Gastroesophageal sphincter (tissue), 4 donors: ENCODE data around the gene DNAJB7. TPM values are rescaled to one million over a fixed set of nuclear protein-coding genes. Genes with fewer than 3 reads are reported as not detected.
"Not testable (repeated sequence)": the region's sequence is repeated elsewhere in the genome, so short reads cannot be mapped to it uniquely, and the experiment has no call there.

Source experiments
- ATAC-seq: fragments of 150-250 bp; one replicate; pipeline ENCODE4 v1.9.1; 2016; ENCODE audit warnings: mild to moderate bottlenecking, moderate library complexity
- H3K27ac ChIP-seq, 4 donors: fragments of 200-600 bp; sonication (generic) in 3 of 4; 1 replicate in 3 of 4; 2 replicates in 1 of 4; pipeline ENCODE4 v1.5.1; 2016 to 2019
- H3K27me3 ChIP-seq: fragments of 200-600 bp; sonication (generic); one replicate; pipeline ENCODE4 v1.5.1; 2019
- H3K36me3 ChIP-seq, 2 donors: fragments of 200-600 bp; sonication (generic); one replicate each; pipeline ENCODE4 v1.5.1; 2019; ENCODE audit warnings: control low read depth in 1 of 2
- H3K4me1 ChIP-seq, 3 donors: fragments of 200-600 bp; sonication (generic); 1 replicate in 2 of 3; 2 replicates in 1 of 3; pipeline ENCODE4 v1.5.1; 2016 to 2019; ENCODE audit warnings: control low read depth in 2 of 3
- H3K4me3 ChIP-seq, 2 donors: fragments of 200-600 bp; sonication (generic); one replicate each; pipeline ENCODE4 v1.5.1; 2019; ENCODE audit warnings: mild to moderate bottlenecking in 1 of 2, moderate library complexity in 1 of 2
- H3K9me3 ChIP-seq, 3 donors: fragments of 200-600 bp; sonication (generic); one replicate each; pipeline ENCODE4 v1.5.1; 2017 to 2019; ENCODE audit warnings: control low read depth in 2 of 3
- EP300 ChIP-seq: sonication (generic); formaldehyde crosslinking; IDR thresholded peaks from one replicate; pipeline ENCODE4 v1.6.1; 2017; ENCODE audit warnings: antibody characterized with exemption, mild to moderate bottlenecking
- POLR2A ChIP-seq, 2 donors: fragments of 450-650 bp; IDR thresholded peaks; one replicate each; pipeline ENCODE4 v1.6.1; 2017; ENCODE audit warnings: antibody characterized with exemption in 2 of 2, mild to moderate bottlenecking in 2 of 2, moderate library complexity in 1 of 2
- POLR2AphosphoS5 ChIP-seq: sonication (generic); formaldehyde crosslinking; IDR thresholded peaks from one replicate; pipeline ENCODE4 v1.6.1; 2017; ENCODE audit warnings: antibody characterized with exemption
- WGBS, 2 donors: methylation state at CpG; one replicate each; pipeline ENCODE4 v1.1.5; 2018; ENCODE audit warnings: low coverage in 1 of 2; 5-methylcytosine and 5-hydroxymethylcytosine counted together
- total RNA-seq, 4 donors: library from RNA; depleted of rRNA; stranded (reverse); fragments of >200 nt; gene quantifications; one replicate each; pipeline ENCODE4 v1.1.0, GENCODE V29; 2016
- TF ChIP-seq, protein P1 (sequence below), 4 experiments: fragments of 200-600 bp in 2 of 4; fragments of 450-650 bp in 2 of 4; sonication (generic) in 1 of 4; IDR thresholded peaks; one replicate each; pipeline ENCODE4 v1.5.1; 2017 to 2019; ENCODE audit warnings: antibody characterized with exemption in 4 of 4, mild to moderate bottlenecking in 2 of 4, moderate library complexity in 2 of 4

DNAJB7 gene
- total RNA-seq, 4 donors from 2014 or later: not detected

DNA sequence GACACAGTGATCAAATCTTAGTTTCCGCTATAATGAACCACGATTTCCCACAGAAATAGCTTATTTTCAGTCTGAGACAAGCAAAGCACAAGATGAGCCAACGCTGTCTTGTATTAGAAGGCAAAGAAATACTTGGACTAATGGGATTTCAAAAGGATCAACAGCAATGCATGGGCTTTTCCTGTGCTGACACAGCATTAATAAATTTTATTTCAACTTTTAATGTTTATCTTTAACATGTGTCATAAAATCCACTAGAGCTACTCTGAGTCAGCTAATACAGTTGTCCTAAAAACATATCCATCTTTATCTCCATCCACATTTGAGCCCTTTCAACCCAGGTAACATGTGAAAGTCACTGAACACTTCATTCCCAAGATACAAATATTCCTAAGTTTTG, 27.3 kb downstream of the DNAJB7 start:
- H3K36me3 ChIP-seq: peaks cover 10 to 100% of the 10 kb centered on the region in 2 donors
- no peaks in the 10 kb centered on the region for H3K9me3 ChIP-seq
- TF ChIP-seq, protein P1, sequence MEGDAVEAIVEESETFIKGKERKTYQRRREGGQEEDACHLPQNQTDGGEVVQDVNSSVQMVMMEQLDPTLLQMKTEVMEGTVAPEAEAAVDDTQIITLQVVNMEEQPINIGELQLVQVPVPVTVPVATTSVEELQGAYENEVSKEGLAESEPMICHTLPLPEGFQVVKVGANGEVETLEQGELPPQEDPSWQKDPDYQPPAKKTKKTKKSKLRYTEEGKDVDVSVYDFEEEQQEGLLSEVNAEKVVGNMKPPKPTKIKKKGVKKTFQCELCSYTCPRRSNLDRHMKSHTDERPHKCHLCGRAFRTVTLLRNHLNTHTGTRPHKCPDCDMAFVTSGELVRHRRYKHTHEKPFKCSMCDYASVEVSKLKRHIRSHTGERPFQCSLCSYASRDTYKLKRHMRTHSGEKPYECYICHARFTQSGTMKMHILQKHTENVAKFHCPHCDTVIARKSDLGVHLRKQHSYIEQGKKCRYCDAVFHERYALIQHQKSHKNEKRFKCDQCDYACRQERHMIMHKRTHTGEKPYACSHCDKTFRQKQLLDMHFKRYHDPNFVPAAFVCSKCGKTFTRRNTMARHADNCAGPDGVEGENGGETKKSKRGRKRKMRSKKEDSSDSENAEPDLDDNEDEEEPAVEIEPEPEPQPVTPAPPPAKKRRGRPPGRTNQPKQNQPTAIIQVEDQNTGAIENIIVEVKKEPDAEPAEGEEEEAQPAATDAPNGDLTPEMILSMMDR (IDR thresholded peaks at IDR 0.05): no peak
- TF ChIP-seq POLR2A (IDR thresholded peaks at IDR 0.05): no peak
- TF ChIP-seq EP300: no peak
- no peak for TF ChIP-seq POLR2AphosphoS5
- no peaks in the 10 kb centered on the region for H3K27me3 ChIP-seq
- no peak overlapping the region for H3K4me3 ChIP-seq
- no peak overlapping the region for H3K27ac ChIP-seq
- ATAC-seq: no peak
- WGBS, 2 donors: 90 to 100% methylated on average over 2 to 3 of the region's 3 CpGs
- no peaks in the 10 kb centered on the region for H3K4me1 ChIP-seq

DNA sequence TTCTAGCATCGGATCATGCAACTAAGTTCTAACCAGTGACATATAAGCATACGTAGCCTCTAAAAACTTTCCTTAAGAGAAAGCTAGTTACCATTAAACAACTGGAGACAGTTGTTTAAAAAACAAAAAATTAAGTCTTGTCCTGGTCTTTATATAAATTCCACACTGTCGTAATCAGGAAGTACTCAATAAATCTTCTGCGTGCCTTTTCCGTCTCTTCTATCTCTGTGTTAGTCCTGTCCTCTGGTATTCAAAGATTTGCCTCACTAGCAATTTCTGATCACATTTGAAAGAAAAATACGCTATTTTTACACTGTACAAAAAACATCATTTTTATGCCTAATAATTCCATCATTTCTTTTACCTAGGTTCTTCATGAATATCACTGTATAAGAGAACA, 32.8 kb downstream of the DNAJB7 start:
- TF ChIP-seq POLR2AphosphoS5: no peak
- TF ChIP-seq, protein P1 (IDR thresholded peaks at IDR 0.05): no peak
- no peak for TF ChIP-seq POLR2A (IDR thresholded peaks at IDR 0.05)
- TF ChIP-seq EP300: no peak
- ATAC-seq: no peak
- 66 to 86% methylated on average over 6 of the region's 6 CpGs for WGBS, 2 donors
- no peaks in the 10 kb centered on the region for H3K27me3 ChIP-seq
- H3K9me3 ChIP-seq: no peaks in the 10 kb centered on the region
- H3K36me3 ChIP-seq: peaks cover 7 to 99% of the 10 kb centered on the region in 2 donors
- H3K4me1 ChIP-seq: no peaks in the 10 kb centered on the region
- no peak overlapping the region for H3K27ac ChIP-seq
- no peak overlapping the region for H3K4me3 ChIP-seq

DNA sequence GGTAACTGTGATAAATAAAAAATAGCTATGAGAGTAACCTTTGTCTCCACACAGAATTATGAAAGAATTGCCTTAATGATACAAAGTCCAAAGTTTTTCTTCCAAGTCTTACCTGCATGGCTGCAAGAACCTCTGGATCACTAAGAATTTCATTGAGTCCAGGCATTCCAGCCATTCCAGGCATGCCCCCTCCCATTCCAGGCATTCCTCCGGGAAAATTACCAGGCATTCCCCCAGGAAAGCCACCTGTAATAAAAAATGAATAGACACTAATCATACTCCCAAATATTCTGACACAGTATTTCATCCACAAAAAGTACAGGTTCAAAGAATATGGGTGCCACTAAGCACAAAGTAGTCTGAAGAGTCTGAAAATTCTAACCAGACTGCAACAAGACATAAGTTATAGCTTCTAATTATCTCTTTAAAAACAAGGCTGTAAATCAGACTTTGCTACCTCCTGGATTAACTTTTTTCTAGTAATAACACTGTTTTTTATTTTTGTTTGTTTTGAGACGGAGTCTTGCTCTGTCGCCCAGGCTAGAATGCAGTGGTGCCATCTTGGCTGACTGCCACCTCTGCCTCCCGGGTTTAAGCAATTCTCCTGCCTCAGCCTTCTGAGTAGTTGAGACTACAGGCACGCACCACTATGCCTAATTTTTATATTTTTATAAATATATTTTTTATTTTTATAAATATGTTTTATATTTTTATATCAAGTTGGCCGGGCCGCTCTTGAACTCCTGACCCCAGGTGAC, 34.8 kb downstream of the DNAJB7 start:
- no peak overlapping the region for H3K4me3 ChIP-seq
- WGBS, 2 donors: 75 to 86% methylated on average over 7 of the region's 7 CpGs
- no peak for TF ChIP-seq POLR2A (IDR thresholded peaks at IDR 0.05)
- no peak for TF ChIP-seq EP300
- TF ChIP-seq, protein P1 (IDR thresholded peaks at IDR 0.05): no peak
- TF ChIP-seq POLR2AphosphoS5: no peak
- peaks cover 7 to 97% of the 10 kb centered on the region in 2 donors for H3K36me3 ChIP-seq
- no peak for ATAC-seq
- no peak overlapping the region for H3K27ac ChIP-seq
- H3K4me1 ChIP-seq: no peaks in the 10 kb centered on the region
- no peaks in the 10 kb centered on the region for H3K9me3 ChIP-seq
- no peaks in the 10 kb centered on the region for H3K27me3 ChIP-seq

DNA sequence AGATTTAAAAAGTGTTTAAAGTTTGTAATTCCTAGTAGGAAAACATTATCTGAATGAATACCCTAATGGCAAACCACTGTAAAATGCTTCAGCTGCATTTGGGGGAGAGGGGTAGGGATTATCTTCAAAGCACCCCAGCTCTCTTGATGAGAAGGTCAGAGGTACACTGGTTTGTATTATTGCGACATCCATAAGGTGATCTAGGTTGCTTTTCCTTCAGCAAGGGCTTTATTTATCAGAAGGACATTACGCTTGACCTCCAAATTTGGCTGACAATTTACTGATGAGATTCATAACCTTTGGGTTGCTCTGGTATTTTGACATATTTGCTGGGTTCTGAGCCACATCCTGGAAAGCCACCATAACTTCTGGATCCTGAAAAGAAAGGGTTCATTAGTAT, 35.6 kb downstream of the DNAJB7 start:
- not testable (repeated sequence) for H3K4me1 ChIP-seq, H3K4me3 ChIP-seq, H3K9me3 ChIP-seq, ATAC-seq, H3K27me3 ChIP-seq, H3K27ac ChIP-seq
- peaks cover 7 to 91% of the 10 kb centered on the region in 2 donors for H3K36me3 ChIP-seq
- WGBS, 2 donors: 83% methylated on average over 1 of the region's 2 CpGs; no CpG with 5 or more reads in 1 of the 2 donors

DNA sequence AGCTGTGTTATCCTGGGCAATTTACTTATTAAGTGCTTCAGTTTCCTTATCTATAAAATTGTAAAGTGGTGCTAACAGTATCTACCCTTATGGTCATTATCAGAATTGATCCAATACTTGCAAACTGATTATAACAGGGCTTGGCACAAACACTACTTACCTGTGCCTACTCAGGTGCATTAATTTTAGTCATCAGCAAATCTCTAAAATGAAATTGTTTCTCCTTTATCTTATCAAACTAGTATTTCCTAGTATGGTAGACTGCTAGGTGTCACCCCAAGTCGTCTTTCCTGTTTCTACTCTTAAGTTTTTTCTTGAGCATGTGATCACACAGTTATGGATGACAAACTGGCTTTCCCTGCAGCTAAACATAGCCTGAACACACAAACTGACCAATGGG, 38.5 kb downstream of the DNAJB7 start:
- ATAC-seq: no peak
- Histone ChIP-seq H3K4me3 (no peak overlapping the region), H3K36me3 (peaks cover 0 to 63% of the 10 kb centered on the region in 2 donors), H3K4me1 (peaks cover 0 to 14% (median 5%) of the 10 kb centered on the region in 3 donors), H3K27me3 (no peaks in the 10 kb centered on the region), H3K9me3 (no peaks in the 10 kb centered on the region), H3K27ac (no peak overlapping the region)
- TF ChIP-seq EP300: no peak
- TF ChIP-seq POLR2A (IDR thresholded peaks at IDR 0.05): no peak
- TF ChIP-seq POLR2AphosphoS5: no peak
- TF ChIP-seq, protein P1 (IDR thresholded peaks at IDR 0.05): no peak
- WGBS, 2 donors: 81% methylated on average over 1 of the region's 1 CpG; no CpG with 5 or more reads in 1 of the 2 donors
